Endothelial cell of umbilical vein (primary cell): Measurements from ENCODE around the gene OXLD1. TPM values are rescaled to one million over a fixed set of nuclear protein-coding genes. Genes with fewer than 3 reads are reported as not detected.

Source experiments
- BruUV-seq: library from RNA; stranded (reverse); fragments of 400-500 nt; replicated peaks from 2 replicates; lab custom pipeline; 2021; lab: Mats Ljungman, UMichigan
- CTCF ChIA-PET: fragments of 300-600, 350-600 bp; sonication (Branson Sonifier 250); formaldehyde crosslinking; loops from one replicate; lab custom pipeline; 2021; ENCODE audit warnings: antibody characterized with exemption, inconsistent platforms; lab: Charles Lee
- POLR2A ChIA-PET: fragments of 300-600, 350-600 bp; sonication (Branson Sonifier 250); formaldehyde crosslinking; loops from one replicate; lab custom pipeline; 2021; ENCODE audit warnings: antibody characterized with exemption, inconsistent platforms; lab: Charles Lee
- DNase-seq: peaks from one replicate; pipeline ENCODE4 v3.0.0-alpha.2; 2011; ENCODE audit warnings: low read depth, low spot score
- FAIRE-seq: peaks from 2 replicates; lab custom pipeline; 2011; peaks lifted over from hg19 to GRCh38; lab: Jason Lieb, UNC
- H2AFZ ChIP-seq: 2 replicates; pipeline ENCODE4 v1.6.0; 2012; ENCODE audit warnings: low read depth, low read length, control low read depth, inconsistent platforms
- H3K27ac ChIP-seq: 2 replicates; pipeline ENCODE4 v1.5.1; 2011; ENCODE audit warnings: low read depth, mild to moderate bottlenecking, control low read depth, low read length, moderate library complexity; ENCODE audit not compliant: insufficient read depth
- H3K27me3 ChIP-seq, 2 experiments: 2 replicates each; pipeline versions ENCODE4 v1.6.0 to v1.6.1; 2011; ENCODE audit warnings: low read length in 2 of 2, mixed read lengths in 1 of 2; ENCODE audit not compliant: control insufficient read depth in 2 of 2, insufficient read depth in 2 of 2
- H3K36me3 ChIP-seq, 2 experiments: 2 replicates in 1 of 2; 3 replicates in 1 of 2; pipeline ENCODE4 v1.5.1; 2011; ENCODE audit warnings: low read length in 2 of 2, mild to moderate bottlenecking in 1 of 2, moderate library complexity in 1 of 2; ENCODE audit not compliant: control insufficient read depth in 2 of 2, insufficient read depth in 2 of 2; ENCODE audit errors: extremely low read depth in 1 of 2
- H3K4me1 ChIP-seq: 3 replicates; pipeline ENCODE4 v1.5.1; 2011; ENCODE audit warnings: mild to moderate bottlenecking, low read length; ENCODE audit not compliant: control insufficient read depth, insufficient read depth; ENCODE audit errors: extremely low read depth
- H3K4me2 ChIP-seq: 2 replicates; pipeline ENCODE4 v1.6.1; 2011; ENCODE audit warnings: low read length, control low read depth, mixed read lengths; ENCODE audit not compliant: insufficient read depth
- H3K4me3 ChIP-seq, 3 experiments: fragments of 200-600 bp in 1 of 3; sonication (generic), shearing (Covaris generic) in 1 of 3; replicated peaks in 1 of 3; 2 replicates each; pipeline ENCODE4 v1.5.1; 2011 to 2016; ENCODE audit warnings: control low read depth in 3 of 3, low read length in 3 of 3, mild to moderate bottlenecking in 2 of 3, inconsistent platforms in 1 of 3, low read depth in 1 of 3, moderate library complexity in 1 of 3; ENCODE audit not compliant: insufficient read depth in 1 of 3
- H3K79me2 ChIP-seq: 2 replicates; pipeline ENCODE4 v1.6.0; 2012; ENCODE audit warnings: low read length, inconsistent platforms; ENCODE audit not compliant: control insufficient read depth, insufficient read depth
- H3K9ac ChIP-seq: replicated peaks from 2 replicates; pipeline ENCODE3; 2011; ENCODE audit warnings: low read length, control low read depth; ENCODE audit not compliant: insufficient read depth; ENCODE audit errors: extremely low read depth
- H3K9me1 ChIP-seq: replicated peaks from 3 replicates; pipeline ENCODE4 v1.6.0; 2011; ENCODE audit warnings: mild to moderate bottlenecking, low read length; ENCODE audit not compliant: control insufficient read depth, insufficient read depth; ENCODE audit errors: extremely low read depth
- H3K9me3 ChIP-seq: replicated peaks from 2 replicates; pipeline ENCODE4 v1.5.1; 2012; ENCODE audit warnings: low read length, inconsistent platforms; ENCODE audit not compliant: control insufficient read depth, insufficient read depth
- H4K20me1 ChIP-seq: replicated peaks from 2 replicates; pipeline ENCODE3; 2011; ENCODE audit warnings: mild to moderate bottlenecking, low read length; ENCODE audit not compliant: control insufficient read depth, insufficient read depth; ENCODE audit errors: extremely low read depth
- EZH2 ChIP-seq: IDR thresholded peaks from 2 replicates; pipeline ENCODE4 v1.6.1; 2012; ENCODE audit warnings: borderline replicate concordance, low read depth, mild to moderate bottlenecking, moderate library complexity, low read length, inconsistent platforms; ENCODE audit not compliant: severe bottlenecking
- FOS ChIP-seq: IDR thresholded peaks from 2 replicates; pipeline ENCODE4 v1.6.1; 2011; ENCODE audit warnings: mild to moderate bottlenecking, low read length, moderate library complexity, borderline replicate concordance; ENCODE audit not compliant: insufficient read depth
- GATA2 ChIP-seq: IDR thresholded peaks from 2 replicates; pipeline ENCODE4 v1.7.0; 2011; ENCODE audit warnings: low read depth, mild to moderate bottlenecking, moderate library complexity, mixed read lengths, low read length; ENCODE audit not compliant: insufficient read length, insufficient read depth
- JUN ChIP-seq: IDR thresholded peaks from 2 replicates; pipeline ENCODE4 v1.6.1; 2011; ENCODE audit warnings: borderline replicate concordance, low read depth; ENCODE audit not compliant: insufficient read length, insufficient read depth
- MYC ChIP-seq: IDR thresholded peaks from one replicate; pipeline ENCODE4 v1.6.1; 2011; ENCODE audit warnings: mild to moderate bottlenecking, low read depth, low read length
- POLR2A ChIP-seq: IDR thresholded peaks from 2 replicates; pipeline ENCODE4 v1.6.1; 2012; ENCODE audit warnings: low read depth, mild to moderate bottlenecking, control low read depth, low read length
- POLR2AphosphoS5 ChIP-seq: IDR thresholded peaks from 2 replicates; pipeline ENCODE4 v1.6.1; 2012; ENCODE audit warnings: low read depth, mild to moderate bottlenecking, control low read depth, low read length, moderate library complexity; ENCODE audit not compliant: insufficient read depth
- dilution Hi-C: fragments of 300-500 bp; cut with MboI; formaldehyde crosslinking; loops from one replicate; pipeline ENCODE4 v1.15.0; 2019; ENCODE audit warnings: low sequenced_read_pairs; ENCODE audit not compliant: extremely low pct_ligation_motif_present
- intact Hi-C: fragments of 100-400 bp; cut with micrococcal nuclease; formaldehyde crosslinking; loops from one replicate; pipeline ENCODE4 v1.10.0; 2022
- polyA plus RNA-seq, 4 experiments: library from polyadenylated mRNA; depleted of rRNA in 3 of 4; stranded (reverse) in 3 of 4; unstranded in 1 of 4; fragments of >200 nt; gene quantifications; 2 replicates each; pipeline versions ENCODE4 v1.2.1 to v1.2.3, GENCODE V29; 2011 to 2012; ENCODE audit warnings: missing spikeins in 1 of 4
- total RNA-seq: library from RNA; stranded (reverse); gene quantifications from 2 replicates; pipeline ENCODE4 v1.2.3, GENCODE V29; 2021
- TF ChIP-seq, protein P1 (sequence below): IDR thresholded peaks from 2 replicates; pipeline ENCODE4 v1.6.1; 2011; ENCODE audit not compliant: insufficient read depth, insufficient read length
- TF ChIP-seq, protein P2 (sequence below), 2 donors: IDR thresholded peaks; 1 replicate in 1 of 2; 2 replicates in 1 of 2; pipeline ENCODE4 v1.5.1; 2011; ENCODE audit warnings: low read length in 2 of 2, mild to moderate bottlenecking in 2 of 2, moderate library complexity in 2 of 2, control low read depth in 1 of 2, inconsistent platforms in 1 of 2, low read depth in 1 of 2; ENCODE audit not compliant: insufficient read depth in 1 of 2; ENCODE audit errors: extremely low read depth in 1 of 2

OXLD1 gene
- total and polyA plus RNA-seq, 2 donors (not counting 3 experiments of a cell fraction or from before 2014, with no cell fraction given), result 20.1 to 35.2 TPM

DNA sequence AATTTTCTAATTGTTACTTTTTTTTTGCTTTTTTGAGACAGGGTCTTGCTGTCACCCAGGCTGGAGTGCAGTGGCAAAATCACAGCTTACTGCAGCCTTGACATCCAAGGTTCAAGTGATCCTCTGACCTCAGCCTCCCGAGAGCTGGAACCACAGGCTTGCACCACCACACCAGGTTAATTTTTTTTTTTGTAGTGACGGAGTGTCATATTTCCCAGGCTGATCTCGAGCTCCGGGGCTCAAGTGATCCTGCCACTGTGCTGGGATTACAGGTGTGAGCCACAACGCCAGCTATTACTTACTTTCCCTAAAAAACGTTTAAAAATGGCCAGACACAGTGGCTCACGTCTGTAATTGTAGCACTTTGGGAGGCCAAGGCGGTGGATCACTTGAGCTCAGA, 36.1 kb downstream of the OXLD1 start:
- no peak overlapping the region for H3K9ac ChIP-seq
- no peaks in the 10 kb centered on the region for H3K9me1 ChIP-seq
- TF ChIP-seq EZH2 (no peak), POLR2A (no peak), MYC (no peak), POLR2AphosphoS5 (no peak), GATA2 (no peak), JUN (no peak), FOS (no peak)
- TF ChIP-seq, protein P1, sequence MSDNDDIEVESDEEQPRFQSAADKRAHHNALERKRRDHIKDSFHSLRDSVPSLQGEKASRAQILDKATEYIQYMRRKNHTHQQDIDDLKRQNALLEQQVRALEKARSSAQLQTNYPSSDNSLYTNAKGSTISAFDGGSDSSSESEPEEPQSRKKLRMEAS, result no peak
- TF ChIP-seq, protein P2, sequence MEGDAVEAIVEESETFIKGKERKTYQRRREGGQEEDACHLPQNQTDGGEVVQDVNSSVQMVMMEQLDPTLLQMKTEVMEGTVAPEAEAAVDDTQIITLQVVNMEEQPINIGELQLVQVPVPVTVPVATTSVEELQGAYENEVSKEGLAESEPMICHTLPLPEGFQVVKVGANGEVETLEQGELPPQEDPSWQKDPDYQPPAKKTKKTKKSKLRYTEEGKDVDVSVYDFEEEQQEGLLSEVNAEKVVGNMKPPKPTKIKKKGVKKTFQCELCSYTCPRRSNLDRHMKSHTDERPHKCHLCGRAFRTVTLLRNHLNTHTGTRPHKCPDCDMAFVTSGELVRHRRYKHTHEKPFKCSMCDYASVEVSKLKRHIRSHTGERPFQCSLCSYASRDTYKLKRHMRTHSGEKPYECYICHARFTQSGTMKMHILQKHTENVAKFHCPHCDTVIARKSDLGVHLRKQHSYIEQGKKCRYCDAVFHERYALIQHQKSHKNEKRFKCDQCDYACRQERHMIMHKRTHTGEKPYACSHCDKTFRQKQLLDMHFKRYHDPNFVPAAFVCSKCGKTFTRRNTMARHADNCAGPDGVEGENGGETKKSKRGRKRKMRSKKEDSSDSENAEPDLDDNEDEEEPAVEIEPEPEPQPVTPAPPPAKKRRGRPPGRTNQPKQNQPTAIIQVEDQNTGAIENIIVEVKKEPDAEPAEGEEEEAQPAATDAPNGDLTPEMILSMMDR (IDR thresholded peaks at IDR 0.05; ENCODE audit: extremely low read depth in 1 of 2, insufficient read depth in 1 of 2, low read depth in 1 of 2, low read length in 2 of 2), result no peak
- peaks cover 12 to 19% of the 10 kb centered on the region in 2 experiments for H3K36me3 ChIP-seq
- DNase-seq (no peak), FAIRE-seq (no peak)
- no peaks in the 10 kb centered on the region for H3K27me3 ChIP-seq
- H3K79me2 ChIP-seq, result peaks cover 59% of the 10 kb centered on the region
- POLR2A ChIA-PET, result interaction anchor here (0.7 kb wide), 1 partner anchor 66 kb away, joined by 4 read pairs; no protein-coding TSS in a partner anchor
- H3K4me3 ChIP-seq, result no peak overlapping the region
- peaks cover under 1% of the 10 kb centered on the region for H3K4me1 ChIP-seq
- intact Hi-C loops (no loop called here), dilution Hi-C loops (no loop called here)
- BruUV-seq, result no TSS peak
- H3K9me3 ChIP-seq, result no peaks in the 10 kb centered on the region
- no peak overlapping the region for H3K4me2 ChIP-seq
- CTCF ChIA-PET, result no interaction called here
- peaks cover 6% of the 10 kb centered on the region for H4K20me1 ChIP-seq
- no peak overlapping the region for H2AFZ ChIP-seq
- H3K27ac ChIP-seq, result no peak overlapping the region
